HCT116 (cell line): ENCODE measurements around the gene CEMIP2.

Experiments used
- CEBPB ChIP-seq: IDR thresholded peaks from 2 replicates; pipeline ENCODE4 v1.6.1; 2012; ENCODE audit warnings: low read depth
- CTCF ChIP-seq, 3 experiments: fragments of 200-600 bp in 1 of 3; sonication (generic) in 1 of 3; IDR thresholded peaks in 2 of 3; conservative IDR thresholded peaks in 1 of 3; 2 replicates each; pipeline ENCODE4 v1.5.1; 2012 to 2017; ENCODE audit warnings: low read depth in 2 of 3, low read length in 2 of 3, antibody characterized with exemption in 1 of 3, borderline replicate concordance in 1 of 3, control low read depth in 1 of 3, mild to moderate bottlenecking in 1 of 3, mixed read lengths in 1 of 3, mixed run types in 1 of 3, moderate library complexity in 1 of 3; ENCODE audit not compliant: insufficient read depth in 1 of 3
- EZH2 ChIP-seq: fragments of 200-600 bp; sonication (generic); IDR thresholded peaks from 2 replicates; pipeline ENCODE4 v1.6.1; 2017; ENCODE audit warnings: antibody characterized with exemption, mixed run types
- MAX ChIP-seq: IDR thresholded peaks from 2 replicates; pipeline ENCODE4 v1.6.1; 2012
- POLR2A ChIP-seq: IDR thresholded peaks from 2 replicates; pipeline ENCODE4 v1.7.0; 2011; ENCODE audit warnings: borderline replicate concordance; ENCODE audit not compliant: insufficient read depth, insufficient read length; ENCODE audit errors: extremely low read depth
- POLR2AphosphoS5 ChIP-seq: IDR thresholded peaks from 2 replicates; pipeline ENCODE4 v1.6.1; 2011; ENCODE audit warnings: mild to moderate bottlenecking, low read depth, low read length, moderate library complexity
- REST ChIP-seq: IDR thresholded peaks from 2 replicates; pipeline ENCODE4 v1.6.1; 2012; ENCODE audit warnings: low read depth
- YY1 ChIP-seq: IDR thresholded peaks from 2 replicates; pipeline ENCODE4 v1.6.1; 2011; ENCODE audit warnings: low read length, low read depth, moderate library complexity, mild to moderate bottlenecking; ENCODE audit not compliant: insufficient replicate concordance; ENCODE audit errors: extremely low read depth
- ZBTB33 ChIP-seq: IDR thresholded peaks from 2 replicates; pipeline ENCODE4 v1.6.1; 2011; ENCODE audit warnings: mild to moderate bottlenecking, low read length, moderate library complexity; ENCODE audit not compliant: insufficient replicate concordance; ENCODE audit errors: extremely low read depth

- no peak for TF ChIP-seq CTCF (IDR thresholded peaks at IDR 0.05 in 2 of 3, conservative IDR thresholded peaks at IDR 0.05 in 1 of 3; ENCODE audit: borderline replicate concordance in 1 of 3, insufficient read depth in 1 of 3, low read depth in 2 of 3, low read length in 2 of 3)
- no peak for TF ChIP-seq EZH2
- TF ChIP-seq POLR2A = no peak
- no peak for TF ChIP-seq POLR2AphosphoS5
- TF ChIP-seq CEBPB = no peak
- no peak for TF ChIP-seq MAX
- TF ChIP-seq REST = no peak
- no peak for TF ChIP-seq ZBTB33
- TF ChIP-seq YY1 = no peak
Observed at GRCh38 chr9:71684566-71684965, 83.7 kb downstream of the CEMIP2 start.
